ENCODE results near the gene VWA5B1.

- TF ChIP-seq, protein P1, sequence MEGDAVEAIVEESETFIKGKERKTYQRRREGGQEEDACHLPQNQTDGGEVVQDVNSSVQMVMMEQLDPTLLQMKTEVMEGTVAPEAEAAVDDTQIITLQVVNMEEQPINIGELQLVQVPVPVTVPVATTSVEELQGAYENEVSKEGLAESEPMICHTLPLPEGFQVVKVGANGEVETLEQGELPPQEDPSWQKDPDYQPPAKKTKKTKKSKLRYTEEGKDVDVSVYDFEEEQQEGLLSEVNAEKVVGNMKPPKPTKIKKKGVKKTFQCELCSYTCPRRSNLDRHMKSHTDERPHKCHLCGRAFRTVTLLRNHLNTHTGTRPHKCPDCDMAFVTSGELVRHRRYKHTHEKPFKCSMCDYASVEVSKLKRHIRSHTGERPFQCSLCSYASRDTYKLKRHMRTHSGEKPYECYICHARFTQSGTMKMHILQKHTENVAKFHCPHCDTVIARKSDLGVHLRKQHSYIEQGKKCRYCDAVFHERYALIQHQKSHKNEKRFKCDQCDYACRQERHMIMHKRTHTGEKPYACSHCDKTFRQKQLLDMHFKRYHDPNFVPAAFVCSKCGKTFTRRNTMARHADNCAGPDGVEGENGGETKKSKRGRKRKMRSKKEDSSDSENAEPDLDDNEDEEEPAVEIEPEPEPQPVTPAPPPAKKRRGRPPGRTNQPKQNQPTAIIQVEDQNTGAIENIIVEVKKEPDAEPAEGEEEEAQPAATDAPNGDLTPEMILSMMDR (IDR thresholded peaks at IDR 0.05) = no peak
- no peak for TF ChIP-seq POLR2A (IDR thresholded peaks at IDR 0.05)
Measured at GRCh38 chr1:20383631-20384030, 93.0 kb downstream of the VWA5B1 start.

Measured in uterus (tissue), 2 donors.